ENCODE results near the gene EPHB6. TPM values are rescaled to one million over a fixed set of nuclear protein-coding genes. Genes with fewer than 3 reads are reported as not detected.
A peak's percentile ranks its signal among the peaks of the same experiment; 100 is the strongest.

The EPHB6 gene
- total RNA-seq, 1 donor from 2014 or later: 3.8 TPM

DNA sequence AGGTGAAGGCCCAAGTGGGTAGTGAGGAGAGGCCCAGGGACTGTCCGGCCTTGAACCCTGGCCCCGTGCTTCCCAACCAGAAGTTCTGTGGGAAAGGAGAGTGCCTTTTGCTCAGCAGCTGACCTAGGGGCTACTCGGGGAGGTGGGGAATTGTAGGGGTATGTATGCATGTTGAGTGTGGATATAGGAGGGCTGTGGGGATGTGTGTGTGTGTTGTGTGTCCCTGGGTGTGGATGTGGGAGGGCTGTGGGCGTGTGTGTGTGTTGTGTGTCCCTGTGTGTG, 12.2 kb downstream of the EPHB6 start:
- TF ChIP-seq, protein P1, sequence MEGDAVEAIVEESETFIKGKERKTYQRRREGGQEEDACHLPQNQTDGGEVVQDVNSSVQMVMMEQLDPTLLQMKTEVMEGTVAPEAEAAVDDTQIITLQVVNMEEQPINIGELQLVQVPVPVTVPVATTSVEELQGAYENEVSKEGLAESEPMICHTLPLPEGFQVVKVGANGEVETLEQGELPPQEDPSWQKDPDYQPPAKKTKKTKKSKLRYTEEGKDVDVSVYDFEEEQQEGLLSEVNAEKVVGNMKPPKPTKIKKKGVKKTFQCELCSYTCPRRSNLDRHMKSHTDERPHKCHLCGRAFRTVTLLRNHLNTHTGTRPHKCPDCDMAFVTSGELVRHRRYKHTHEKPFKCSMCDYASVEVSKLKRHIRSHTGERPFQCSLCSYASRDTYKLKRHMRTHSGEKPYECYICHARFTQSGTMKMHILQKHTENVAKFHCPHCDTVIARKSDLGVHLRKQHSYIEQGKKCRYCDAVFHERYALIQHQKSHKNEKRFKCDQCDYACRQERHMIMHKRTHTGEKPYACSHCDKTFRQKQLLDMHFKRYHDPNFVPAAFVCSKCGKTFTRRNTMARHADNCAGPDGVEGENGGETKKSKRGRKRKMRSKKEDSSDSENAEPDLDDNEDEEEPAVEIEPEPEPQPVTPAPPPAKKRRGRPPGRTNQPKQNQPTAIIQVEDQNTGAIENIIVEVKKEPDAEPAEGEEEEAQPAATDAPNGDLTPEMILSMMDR (IDR thresholded peaks at IDR 0.05; ENCODE audit: unreplicated experiment): no peak
- H3K9me3 Mint-ChIP-seq (ENCODE audit: unreplicated experiment): no peaks in the 10 kb centered on the region
- H3K36me3 Mint-ChIP-seq (ENCODE audit: low read depth, unreplicated experiment): no peaks in the 10 kb centered on the region

DNA sequence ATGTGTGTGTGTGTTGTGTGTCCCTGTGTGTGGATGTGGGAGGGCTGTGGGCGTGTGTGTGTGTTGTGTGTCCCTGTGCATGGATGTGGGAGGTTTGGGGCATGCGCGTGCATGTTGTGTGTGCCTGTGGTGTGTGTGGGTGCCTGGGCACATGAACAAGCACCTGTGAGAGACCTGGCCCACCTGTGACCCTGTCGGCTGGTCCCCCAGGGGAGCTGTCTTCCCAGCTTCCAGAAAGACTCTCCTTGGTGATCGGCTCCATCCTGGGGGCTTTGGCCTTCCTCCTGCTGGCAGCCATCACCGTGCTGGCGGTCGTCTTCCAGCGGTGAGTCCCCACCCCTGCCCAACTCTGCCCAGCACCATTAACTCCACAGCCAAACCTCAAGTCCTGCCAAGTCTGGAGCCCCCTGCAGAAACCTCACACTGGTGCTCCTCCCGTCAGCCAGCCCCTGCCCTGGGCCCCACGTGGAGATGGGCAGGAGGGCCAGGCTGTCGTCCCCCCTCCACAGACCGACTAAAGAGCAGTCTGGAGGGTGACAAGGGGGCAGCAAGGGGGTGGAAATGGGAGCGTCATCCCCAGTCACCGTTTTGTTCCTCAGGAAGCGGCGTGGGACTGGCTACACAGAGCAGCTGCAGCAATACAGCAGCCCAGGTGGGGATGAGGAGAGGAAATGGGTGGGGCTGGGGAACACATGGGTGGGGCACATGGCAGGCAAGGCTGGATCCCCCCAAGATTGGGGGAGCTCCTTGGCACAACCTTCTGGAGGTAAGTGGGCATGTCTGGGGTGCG, 12.7 kb downstream of the EPHB6 start:
- DNase-seq (ENCODE audit: low spot score): no peak
- no peak overlapping the region for H3K27ac Mint-ChIP-seq (ENCODE audit: unreplicated experiment)
- TF ChIP-seq, protein P1 (IDR thresholded peaks at IDR 0.05; ENCODE audit: unreplicated experiment): no peak
- peaks cover 12% of the 10 kb centered on the region for H3K27me3 Mint-ChIP-seq (ENCODE audit: unreplicated experiment)
- H3K4me1 Mint-ChIP-seq (ENCODE audit: unreplicated experiment): no peaks in the 10 kb centered on the region
- H3K9me3 Mint-ChIP-seq (ENCODE audit: unreplicated experiment): no peaks in the 10 kb centered on the region
- H3K4me3 Mint-ChIP-seq (ENCODE audit: unreplicated experiment): no peak overlapping the region
- H3K36me3 Mint-ChIP-seq (ENCODE audit: low read depth, unreplicated experiment): no peaks in the 10 kb centered on the region

More for the DNA sequence above, 12.2 kb downstream of the EPHB6 start:
- Mint-ChIP-seq H3K4me1 (ENCODE audit: unreplicated experiment) (no peaks in the 10 kb centered on the region), H3K27ac (ENCODE audit: unreplicated experiment) (no peak overlapping the region), H3K4me3 (ENCODE audit: unreplicated experiment) (no peak overlapping the region), H3K27me3 (ENCODE audit: unreplicated experiment) (peaks cover 11% of the 10 kb centered on the region)
- no peak for DNase-seq (ENCODE audit: low spot score)

DNA sequence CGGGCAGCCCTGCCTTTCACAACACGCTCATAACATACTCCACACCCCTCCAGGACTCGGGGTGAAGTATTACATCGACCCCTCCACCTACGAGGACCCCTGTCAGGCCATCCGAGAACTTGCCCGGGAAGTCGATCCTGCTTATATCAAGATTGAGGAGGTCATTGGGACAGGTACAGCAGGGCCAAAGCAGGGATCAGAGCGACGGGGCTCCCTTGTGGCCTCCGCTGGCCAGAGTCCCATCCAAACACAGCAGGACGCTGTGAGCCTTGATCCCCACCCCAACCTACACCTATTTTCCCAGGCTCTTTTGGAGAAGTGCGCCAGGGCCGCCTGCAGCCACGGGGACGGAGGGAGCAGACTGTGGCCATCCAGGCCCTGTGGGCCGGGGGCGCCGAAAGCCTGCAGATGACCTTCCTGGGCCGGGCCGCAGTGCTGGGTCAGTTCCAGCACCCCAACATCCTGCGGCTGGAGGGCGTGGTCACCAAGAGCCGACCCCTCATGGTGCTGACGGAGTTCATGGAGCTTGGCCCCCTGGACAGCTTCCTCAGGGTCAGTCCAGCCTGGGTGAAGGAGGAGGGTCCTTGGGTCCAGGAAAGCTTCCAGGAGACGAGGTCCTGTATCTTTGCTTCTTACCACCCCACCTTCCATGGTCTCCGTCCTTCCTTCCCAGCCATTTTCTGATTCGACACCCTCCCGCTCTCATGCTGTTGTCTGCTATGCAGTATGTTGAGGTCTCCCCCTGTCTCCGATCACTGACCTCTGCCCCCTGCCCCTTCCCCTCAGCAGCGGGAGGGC, 13.5 kb downstream of the EPHB6 start:
- TF ChIP-seq, protein P1 (IDR thresholded peaks at IDR 0.05; ENCODE audit: unreplicated experiment): no peak
- Mint-ChIP-seq H3K9me3 (ENCODE audit: unreplicated experiment) (no peaks in the 10 kb centered on the region), H3K4me1 (ENCODE audit: unreplicated experiment) (no peaks in the 10 kb centered on the region), H3K36me3 (ENCODE audit: low read depth, unreplicated experiment) (no peaks in the 10 kb centered on the region), H3K27me3 (ENCODE audit: unreplicated experiment) (peaks cover 12% of the 10 kb centered on the region), H3K4me3 (ENCODE audit: unreplicated experiment) (no peak overlapping the region), H3K27ac (ENCODE audit: unreplicated experiment) (no peak overlapping the region)
- DNase-seq (ENCODE audit: low spot score): no peak

GRCh38 chr7:142868986-142869415, 14.1 kb downstream of the EPHB6 start:
- no peak overlapping the region for H3K4me3 Mint-ChIP-seq (ENCODE audit: unreplicated experiment)
- DNase-seq (ENCODE audit: low spot score): no peak
- H3K36me3 Mint-ChIP-seq (ENCODE audit: low read depth, unreplicated experiment): no peaks in the 10 kb centered on the region
- no peaks in the 10 kb centered on the region for H3K9me3 Mint-ChIP-seq (ENCODE audit: unreplicated experiment)
- peaks cover 12% of the 10 kb centered on the region for H3K27me3 Mint-ChIP-seq (ENCODE audit: unreplicated experiment)
- no peak overlapping the region for H3K27ac Mint-ChIP-seq (ENCODE audit: unreplicated experiment)
- no peaks in the 10 kb centered on the region for H3K4me1 Mint-ChIP-seq (ENCODE audit: unreplicated experiment)
- TF ChIP-seq, protein P1 (IDR thresholded peaks at IDR 0.05; ENCODE audit: unreplicated experiment): no peak

- DNase-seq (ENCODE audit: low spot score): no peak
- Mint-ChIP-seq H3K36me3 (ENCODE audit: low read depth, unreplicated experiment) (no peaks in the 10 kb centered on the region), H3K27me3 (ENCODE audit: unreplicated experiment) (peaks cover 15% of the 10 kb centered on the region), H3K27ac (ENCODE audit: unreplicated experiment) (no peak overlapping the region), H3K4me3 (ENCODE audit: unreplicated experiment) (peak overlapping the region; percentile 6), H3K9me3 (ENCODE audit: unreplicated experiment) (no peaks in the 10 kb centered on the region), H3K4me1 (ENCODE audit: unreplicated experiment) (no peaks in the 10 kb centered on the region)
- TF ChIP-seq, protein P1 (IDR thresholded peaks at IDR 0.05; ENCODE audit: unreplicated experiment): no peak
Measured at GRCh38 chr7:142869434-142869833, 14.6 kb downstream of the EPHB6 start.
